Daoy (cell line): ENCODE results near the gene CDC45. TPM values are rescaled to one million over a fixed set of nuclear protein-coding genes. Genes with fewer than 3 reads are reported as not detected.

Experiments
- DNase-seq: peaks from one replicate; pipeline ENCODE4 v3.0.0-alpha.2; 2015; ENCODE audit warnings: low read depth
- total RNA-seq: library from RNA; depleted of rRNA; stranded (reverse); fragments of >200 nt; shearing (Covaris generic); gene quantifications from 2 replicates; pipeline ENCODE4 v1.2.3, GENCODE V29; 2014

The CDC45 gene
- total RNA-seq, 1 experiment from 2014 or later: 51.4 TPM

DNA sequence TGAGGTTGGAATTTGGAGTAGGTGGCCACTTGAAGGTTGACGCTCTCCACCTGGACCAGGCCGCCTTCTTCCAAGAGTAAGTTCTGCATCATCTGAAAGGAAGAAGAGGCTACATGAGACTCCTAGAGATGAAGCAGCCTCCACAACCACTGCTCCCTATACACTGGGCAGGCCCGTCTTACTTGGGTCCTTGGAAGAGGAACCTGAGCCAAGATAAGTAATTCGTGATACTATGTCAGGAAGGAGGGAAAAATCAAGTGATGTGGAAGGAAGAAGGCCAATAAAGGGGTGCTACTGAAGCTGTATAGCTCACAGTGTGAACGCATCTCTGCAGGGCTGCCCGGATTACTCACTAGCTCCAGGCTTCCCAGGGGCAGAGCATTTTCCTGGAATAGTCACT lies 11.8 kb upstream of the CDC45 start:
- no peak for DNase-seq

GRCh38 chr22:19469421-19469820 lies 10.3 kb upstream of the CDC45 start:
- DNase-seq: no peak

GRCh38 chr22:19470010-19470409 lies 9.7 kb upstream of the CDC45 start:
- DNase-seq: no peak

- DNase-seq: no peak
These were observed 8.1 kb upstream of the CDC45 start for GRCh38 chr22:19471572-19471971.

DNA sequence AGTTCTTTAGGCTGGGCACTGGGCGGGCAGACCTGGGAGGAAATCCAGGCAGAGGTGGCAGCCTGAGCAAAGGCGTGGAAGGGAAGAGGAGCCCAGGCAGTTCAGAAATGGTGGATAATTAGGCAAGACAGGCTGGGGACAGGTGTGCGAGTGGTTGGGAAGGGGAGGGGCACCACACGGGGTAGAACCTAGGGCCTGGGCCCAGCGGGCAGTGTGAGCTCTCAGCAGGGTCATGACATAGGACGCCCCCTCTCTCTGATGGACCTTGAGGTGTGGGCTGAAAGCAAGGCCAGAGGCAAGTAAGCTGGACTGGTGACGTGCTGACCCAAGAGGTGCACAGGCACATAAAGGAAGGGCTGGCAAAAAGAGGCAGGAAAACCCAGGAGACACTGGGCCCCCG lies 7.5 kb upstream of the CDC45 start:
- no peak for DNase-seq

GRCh38 chr22:19473578-19473977 lies 6.1 kb upstream of the CDC45 start:
- DNase-seq: no peak

GRCh38 chr22:19476023-19476422 lies 3.7 kb upstream of the CDC45 start:
- no peak for DNase-seq

DNA sequence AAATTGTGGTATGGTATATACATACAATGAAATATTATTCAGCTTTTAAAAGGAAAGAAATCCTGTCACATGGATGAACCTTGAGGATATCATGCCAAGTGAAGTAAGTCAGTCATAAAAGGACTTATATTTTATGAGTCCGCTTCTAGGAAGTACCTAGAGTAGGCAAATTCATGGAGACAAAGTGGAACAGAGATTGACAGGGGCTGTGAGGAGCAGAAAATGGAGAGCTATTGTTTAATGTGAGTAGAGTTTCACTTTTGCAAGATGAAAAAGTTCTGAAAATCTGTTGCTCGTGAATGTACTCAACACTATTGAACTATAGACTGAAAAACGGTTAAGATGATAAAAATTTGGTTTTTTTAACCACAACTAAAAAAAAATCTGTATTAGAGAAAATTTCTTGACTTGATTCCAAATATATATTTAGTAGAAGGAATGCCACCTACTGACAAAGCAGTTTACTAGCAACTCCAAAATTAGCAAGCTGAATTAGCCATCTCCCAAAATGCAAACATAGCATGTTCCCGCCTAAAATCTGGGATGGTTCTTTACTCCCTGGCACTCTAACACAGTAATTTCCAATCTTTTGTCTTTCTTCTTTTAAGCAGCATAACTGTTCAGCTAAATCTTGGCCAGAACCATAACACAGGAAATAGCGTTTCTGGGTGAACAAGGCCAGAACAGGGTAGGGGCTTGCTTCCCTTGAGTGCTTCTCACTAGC lies 2.2 kb upstream of the CDC45 start:
- DNase-seq: no peak

- no peak for DNase-seq
These were observed 1.4 kb upstream of the CDC45 start for GRCh38 chr22:19478045-19478900.

DNA sequence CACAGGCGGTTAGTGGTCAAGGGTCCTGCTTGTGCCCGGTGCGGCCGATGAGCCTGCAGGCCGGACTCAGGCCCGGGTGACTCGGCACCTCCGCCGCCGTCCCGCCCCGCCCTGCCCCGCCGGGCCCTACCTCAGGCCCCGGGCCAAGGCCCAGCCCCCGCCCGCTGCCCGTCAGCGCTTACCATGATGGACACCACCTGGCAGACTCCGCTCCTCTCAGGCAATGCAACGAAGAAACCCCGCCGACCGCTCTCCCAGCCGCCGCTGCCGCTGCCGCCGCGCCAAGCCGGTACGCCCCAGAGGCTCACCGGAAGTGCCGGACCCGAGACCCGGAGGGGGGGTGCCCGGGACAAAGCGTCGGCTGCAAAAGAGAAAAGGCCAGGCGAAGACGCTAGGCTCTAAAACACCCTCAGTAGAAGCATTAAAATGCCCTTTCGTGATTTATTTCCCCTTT lies 792 bp upstream of the CDC45 start, which contains the start of gene UFD1:
Gene UFD1, minus strand, starts transcription at position 293 of the 454 bp plus-strand sequence. Its CDS starts 108 bp downstream, at position 185.
- DNase-seq: peak; percentile 84

DNA sequence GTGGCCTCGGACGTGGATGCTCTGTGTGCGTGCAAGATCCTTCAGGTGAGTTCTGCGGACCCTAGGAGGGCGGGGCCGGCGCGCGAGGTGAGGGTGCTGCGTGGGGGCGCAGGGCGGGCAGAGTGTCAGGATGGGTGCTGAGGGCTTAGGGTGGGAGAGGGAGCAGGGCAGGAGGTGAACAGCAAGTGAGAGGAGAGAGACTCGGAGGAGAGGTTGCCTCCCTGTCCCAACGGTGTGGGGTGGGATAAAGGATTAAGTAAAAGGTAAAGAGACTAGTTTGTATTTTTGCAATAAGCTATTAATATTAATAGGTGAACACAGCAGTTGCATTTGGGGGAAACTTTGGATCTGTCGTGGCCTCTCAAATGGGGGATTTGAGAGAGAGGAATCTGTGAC lies 451 bp downstream of the CDC45 start:
- DNase-seq: no peak

- no peak for DNase-seq
These were observed 1.1 kb downstream of the CDC45 start for GRCh38 chr22:19480789-19481188.

GRCh38 chr22:19482297-19482696 lies 2.6 kb downstream of the CDC45 start:
- DNase-seq: no peak

GRCh38 chr22:19483481-19484244 lies 3.9 kb downstream of the CDC45 start:
- no peak for DNase-seq

DNA sequence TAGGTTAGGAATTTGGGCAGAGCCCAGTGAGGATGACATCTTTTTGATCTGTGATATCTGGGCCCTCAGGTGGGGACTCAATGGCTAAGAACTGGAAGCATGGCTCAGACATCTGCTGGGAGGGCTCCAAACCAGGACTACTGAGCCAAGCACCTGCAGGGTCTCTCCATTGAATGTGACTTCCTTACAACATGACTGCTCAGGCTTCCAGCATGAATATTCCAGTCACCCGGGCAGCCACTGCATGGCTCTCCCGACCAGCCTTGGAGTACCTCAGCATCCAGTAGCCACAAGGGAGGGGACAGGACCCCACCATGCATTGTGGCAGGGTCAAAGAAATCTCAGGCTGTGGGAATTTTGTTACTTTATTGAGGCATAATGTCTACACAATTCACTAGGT lies 8.6 kb downstream of the CDC45 start:
- DNase-seq: no peak

GRCh38 chr22:19488884-19489843 lies 9.4 kb downstream of the CDC45 start:
- DNase-seq: no peak

DNA sequence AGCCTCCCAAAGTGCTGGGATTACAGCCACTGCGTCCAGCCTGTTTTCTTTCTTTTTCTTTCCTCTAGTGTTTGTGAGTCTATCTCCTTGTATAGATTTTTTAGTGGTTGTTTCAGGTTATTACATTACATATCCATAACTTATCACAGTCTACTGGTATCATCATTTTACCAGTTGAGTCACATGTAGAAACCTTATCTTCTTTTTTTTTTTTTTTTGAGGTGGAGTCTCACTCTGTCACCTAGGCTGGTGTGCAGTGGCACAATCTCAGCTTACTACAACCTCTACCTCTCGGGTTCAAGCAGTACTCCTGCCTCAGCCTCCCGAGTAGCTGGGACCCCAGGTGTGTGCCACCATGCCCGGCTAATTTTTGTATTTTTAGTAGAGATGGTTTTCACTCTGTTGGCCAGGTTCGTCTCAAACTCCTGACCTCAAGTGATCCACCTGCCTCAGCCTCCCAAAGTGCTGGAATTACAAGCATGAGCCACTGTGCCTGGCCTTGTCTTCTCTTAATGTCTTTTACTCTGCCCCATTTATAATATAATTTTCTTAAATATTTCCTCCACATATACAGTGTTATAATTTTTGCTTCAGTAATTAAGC lies 11.0 kb downstream of the CDC45 start:
- DNase-seq: no peak

GRCh38 chr22:19492504-19493174 lies 12.9 kb downstream of the CDC45 start:
- DNase-seq: no peak

DNA sequence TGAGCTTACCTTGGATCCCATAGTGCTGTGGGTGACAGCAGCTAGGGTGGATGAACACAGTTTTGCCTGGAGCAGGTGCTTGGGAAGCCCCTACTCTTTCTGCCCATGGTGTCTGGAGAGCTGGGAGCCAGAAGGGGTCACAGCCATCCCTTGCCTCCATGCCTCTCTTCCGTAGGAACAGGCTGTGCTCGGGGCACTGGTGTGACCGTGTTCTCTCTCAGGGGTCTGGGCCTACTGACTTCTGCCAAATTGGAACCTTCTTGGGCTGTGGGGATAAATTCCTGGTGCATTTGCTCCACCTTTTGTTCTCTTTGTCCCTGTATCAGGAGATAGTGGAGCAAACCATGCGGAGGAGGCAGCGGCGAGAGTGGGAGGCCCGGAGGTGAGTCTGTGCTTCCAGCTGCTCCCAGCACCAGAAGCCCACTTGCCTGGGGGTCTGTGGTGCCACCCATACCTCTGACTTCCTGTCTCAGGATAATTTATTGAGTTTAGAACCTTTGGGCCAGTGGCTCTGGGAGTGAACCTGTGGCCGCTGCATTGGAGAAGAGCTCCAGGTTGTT lies 14.4 kb downstream of the CDC45 start:
- no peak for DNase-seq
